SK-N-MC (cell line): ENCODE results near the gene APPBP2.
"Not testable (repeated sequence)": the region's sequence is repeated elsewhere in the genome, so short reads cannot be mapped to it uniquely, and the experiment has no call there.

Experiments
- EZH2 ChIP-seq: fragments of 200-600 bp; sonication (generic); IDR thresholded peaks from one replicate; pipeline ENCODE4 v1.6.1; 2017; ENCODE audit warnings: antibody characterized with exemption
- FOXP2 ChIP-seq: optimal IDR thresholded peaks from 2 replicates; pipeline ENCODE3; 2011; ENCODE audit warnings: mild to moderate bottlenecking, moderate library complexity; ENCODE audit not compliant: insufficient read depth; ENCODE audit errors: extremely low read length, control extremely low read depth
- POLR2AphosphoS5 ChIP-seq: IDR thresholded peaks from 2 replicates; pipeline ENCODE4 v1.6.1; 2012; ENCODE audit warnings: mild to moderate bottlenecking, low read depth, low read length, borderline replicate concordance

DNA sequence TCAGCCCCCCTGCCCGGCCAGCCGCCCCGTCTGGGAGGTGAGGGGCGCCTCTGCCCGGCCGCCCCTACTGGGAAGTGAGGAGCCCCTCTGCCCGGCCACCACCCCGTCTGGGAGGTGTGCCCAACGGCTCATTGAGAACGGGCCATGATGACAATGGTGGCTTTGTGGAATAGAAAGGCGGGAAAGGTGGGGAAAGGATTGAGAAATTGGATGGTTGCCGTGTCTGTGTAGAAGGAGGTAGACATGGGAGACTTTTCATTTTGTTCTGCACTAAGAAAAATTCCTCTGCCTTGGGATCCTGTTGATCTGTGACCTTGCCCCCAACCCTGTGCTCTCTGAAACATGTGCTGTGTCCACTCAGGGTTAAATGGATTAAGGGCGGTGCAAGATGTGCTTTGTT lies 26.2 kb upstream of the APPBP2 start:
- TF ChIP-seq EZH2, POLR2AphosphoS5, FOXP2: not testable (repeated sequence)
